Stimulated activated CD8-positive, alpha-beta memory T cell treated with anti-CD3 and anti-CD28 coated beads, Interleukin-12 subunit alpha, Interleukin-12 subunit beta, amount 100 ng/mL, for 24 hours (primary cell): ENCODE data around the gene AHI1.

Source experiments
- DNase-seq: peaks from one replicate; pipeline ENCODE4 v3.0.0-alpha.2; 2020; ENCODE audit errors: extremely low read depth

The AHI1 gene

DNA sequence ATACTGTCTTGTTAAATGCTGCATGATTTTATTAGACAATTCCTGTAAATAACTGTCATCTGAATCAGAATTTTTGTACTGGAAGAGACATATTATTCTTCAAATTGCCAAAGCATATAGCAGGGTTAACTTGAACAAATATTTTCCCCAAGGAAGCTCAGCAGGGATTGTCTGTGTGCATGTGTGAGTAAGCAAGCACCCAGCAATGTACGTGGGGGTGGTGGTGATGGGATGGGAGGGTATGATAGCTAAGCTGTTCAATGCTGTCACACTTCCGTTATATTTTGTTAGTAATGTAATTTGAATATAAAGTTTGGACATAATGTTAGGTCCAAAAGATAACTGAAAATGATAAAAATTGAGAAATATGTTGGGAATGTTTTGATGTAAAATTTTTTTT lies 198.3 kb downstream of the AHI1 start:
- DNase-seq, result no peak

DNA sequence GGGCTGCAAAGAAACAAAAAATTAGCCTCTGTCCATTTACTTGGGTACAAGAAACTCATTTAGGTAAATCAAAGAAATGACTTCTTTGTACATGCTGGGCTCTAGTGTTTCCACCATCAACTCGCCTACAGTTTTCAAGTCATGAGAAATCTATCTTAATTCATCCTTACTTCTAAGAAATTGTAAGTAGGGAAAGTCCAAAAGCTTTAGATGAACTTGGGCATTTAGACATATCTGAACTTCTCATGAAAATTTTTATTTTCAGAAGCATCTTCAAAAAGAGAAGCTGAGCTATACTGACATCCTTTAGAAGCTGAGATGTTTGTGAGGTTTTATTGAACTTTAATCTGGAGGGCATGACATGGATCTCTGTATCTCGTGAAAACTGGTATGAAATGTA lies 199.1 kb downstream of the AHI1 start:
- DNase-seq, result no peak

DNA sequence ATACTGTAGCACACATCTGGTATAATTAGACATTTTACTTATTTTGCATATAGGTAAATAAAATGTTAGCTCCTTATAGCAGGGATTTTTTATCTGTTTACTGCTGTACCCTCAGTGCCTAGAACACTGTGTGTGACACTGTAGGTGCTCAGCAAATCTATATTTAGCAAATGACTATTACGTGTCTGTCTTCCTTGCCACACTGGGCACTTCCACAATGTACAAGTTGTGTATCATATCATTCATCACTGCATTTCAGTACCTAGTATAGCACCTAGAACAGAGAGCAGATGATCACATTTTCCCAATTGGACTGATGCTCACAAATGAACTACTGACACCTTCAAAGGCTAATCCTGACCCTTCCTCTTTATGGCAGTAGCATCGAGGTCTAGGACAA lies 200.8 kb downstream of the AHI1 start:
- no peak for DNase-seq

DNA sequence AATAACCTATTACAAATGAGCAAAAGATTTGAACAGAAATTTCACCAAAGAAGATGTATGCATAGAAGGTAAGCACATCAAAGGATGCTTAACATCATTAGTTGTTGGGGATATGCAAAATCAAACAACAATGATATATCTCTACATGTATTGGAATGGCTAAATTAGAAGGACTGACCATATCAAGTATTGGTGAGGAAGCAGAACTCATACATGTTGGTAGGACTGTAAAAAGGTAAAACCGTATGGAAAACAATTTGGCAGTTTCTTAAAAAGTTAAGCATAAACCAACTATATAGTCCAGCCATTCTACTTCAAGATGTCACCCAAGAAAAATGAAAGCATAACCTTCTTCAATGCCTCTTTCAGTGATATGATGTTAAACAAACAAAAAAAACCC lies 202.5 kb downstream of the AHI1 start:
- no peak for DNase-seq

DNA sequence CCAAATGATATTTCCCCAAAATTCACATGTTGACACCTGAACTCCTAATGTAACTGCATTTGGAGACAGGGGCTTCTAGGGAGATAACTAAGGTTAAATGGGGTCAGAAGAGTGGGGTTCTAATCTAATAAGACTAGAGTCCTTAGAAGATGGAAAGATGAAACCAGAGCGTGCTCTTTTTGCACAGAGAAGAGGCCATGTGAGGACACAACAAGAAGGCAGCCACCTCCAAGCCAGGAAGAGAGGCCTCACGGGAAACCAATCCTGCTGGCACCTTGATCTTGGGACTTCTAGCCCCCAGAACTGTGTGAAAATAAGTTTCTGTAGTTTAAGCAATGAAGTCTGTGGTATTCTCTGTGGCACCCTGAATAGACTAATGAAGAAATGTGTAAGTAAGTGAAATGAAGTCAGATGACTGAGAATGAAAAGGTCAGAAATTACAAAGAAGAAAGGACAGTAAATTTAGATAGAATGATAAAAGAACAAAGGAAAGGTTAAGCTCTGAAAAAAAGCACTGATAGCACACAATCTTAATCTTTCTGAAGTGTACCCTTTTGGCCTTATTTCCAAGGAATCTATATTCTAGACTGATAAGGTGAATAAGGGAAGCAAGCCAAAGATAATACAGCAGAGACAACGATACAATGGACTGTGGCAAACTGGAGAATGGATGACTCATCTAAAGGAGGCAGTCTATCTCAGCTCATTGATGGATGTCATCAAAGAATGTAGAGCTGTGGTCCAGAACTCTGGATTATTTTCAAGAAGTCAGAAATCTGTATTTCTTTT lies 206.1 kb downstream of the AHI1 start:
- DNase-seq, result no peak

DNA sequence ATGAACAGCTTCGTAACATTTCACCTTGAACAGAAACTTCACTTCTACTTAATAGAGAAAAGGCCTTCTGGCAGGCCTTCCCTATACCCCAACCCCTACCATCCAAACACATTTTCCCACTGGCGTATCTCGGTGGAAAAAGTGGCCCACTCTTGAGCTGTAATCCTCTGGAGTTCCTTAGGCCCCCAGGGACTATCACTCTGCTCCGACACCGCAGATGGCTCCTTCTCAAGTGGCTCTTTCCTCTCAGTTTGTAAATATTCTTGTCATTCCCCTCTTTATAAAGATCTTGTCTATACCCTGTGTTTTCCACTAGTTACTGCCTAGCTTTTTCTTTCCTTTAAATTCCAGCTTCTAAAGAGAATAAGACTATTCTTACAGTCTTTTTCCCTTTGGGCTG lies 207.7 kb downstream of the AHI1 start:
- no peak for DNase-seq

DNA sequence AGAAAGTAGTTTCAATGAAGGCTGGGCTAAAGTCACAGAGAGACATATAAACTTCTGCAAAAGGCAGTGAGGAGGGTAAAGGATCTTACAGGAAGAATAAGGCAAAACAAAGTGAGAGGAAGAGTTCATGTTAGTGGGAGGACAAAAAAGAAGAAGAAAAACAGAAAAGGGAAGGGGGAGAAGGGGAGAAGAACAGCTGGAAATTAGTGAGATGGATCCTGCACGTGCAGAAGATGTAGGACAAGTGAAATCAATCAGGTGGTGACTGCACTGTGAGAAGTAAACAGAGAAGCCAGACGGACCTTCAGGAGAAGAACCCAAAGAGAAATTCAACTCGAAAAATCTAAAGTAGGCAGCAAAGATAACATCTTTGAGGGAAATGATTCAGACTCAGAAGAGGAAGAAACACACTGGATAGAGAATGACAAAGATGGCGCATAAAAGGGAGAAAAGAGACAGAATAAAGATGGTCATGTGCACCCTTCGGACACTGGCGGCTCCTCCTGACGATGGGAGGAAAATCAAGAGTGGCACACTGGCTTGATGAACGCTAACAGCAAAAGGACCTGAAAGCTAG lies 210.5 kb downstream of the AHI1 start:
- DNase-seq, result no peak

DNA sequence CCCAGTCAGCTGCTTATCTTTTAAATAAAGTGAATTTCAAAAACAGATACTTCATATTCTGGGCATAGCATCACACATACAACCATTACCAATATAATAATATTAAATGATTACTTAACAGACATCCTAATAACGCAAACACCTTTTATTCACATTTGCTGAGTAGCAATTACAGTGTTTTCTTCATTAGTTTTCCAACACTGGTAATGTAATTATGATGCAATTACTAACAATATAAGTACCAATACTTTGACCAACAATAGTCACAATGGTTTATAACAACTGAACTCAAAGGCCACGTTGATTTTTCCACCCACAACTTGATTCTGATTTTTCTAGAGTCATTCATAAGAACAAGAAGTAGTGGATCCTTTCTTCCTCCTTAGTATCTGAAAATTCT lies 212.4 kb downstream of the AHI1 start:
- DNase-seq, result no peak

DNA sequence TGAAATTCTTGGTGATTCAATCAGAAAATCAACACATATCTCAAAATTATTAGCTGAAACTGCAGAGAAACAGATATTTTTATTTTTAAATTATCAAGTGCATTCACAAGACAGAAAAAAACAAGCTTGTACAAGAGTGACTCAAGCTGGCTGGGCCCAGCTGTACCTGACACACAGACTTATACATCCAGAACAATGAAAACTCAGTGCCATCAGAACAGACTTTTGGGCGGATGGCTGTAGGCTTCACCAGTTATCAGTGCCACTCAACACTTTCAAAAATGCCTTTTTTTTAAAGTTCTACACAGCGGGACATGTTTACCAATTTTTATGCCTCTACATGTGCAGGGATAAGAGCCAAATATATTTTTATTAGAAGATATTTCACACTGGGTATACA lies 213.6 kb downstream of the AHI1 start:
- DNase-seq, result no peak

DNA sequence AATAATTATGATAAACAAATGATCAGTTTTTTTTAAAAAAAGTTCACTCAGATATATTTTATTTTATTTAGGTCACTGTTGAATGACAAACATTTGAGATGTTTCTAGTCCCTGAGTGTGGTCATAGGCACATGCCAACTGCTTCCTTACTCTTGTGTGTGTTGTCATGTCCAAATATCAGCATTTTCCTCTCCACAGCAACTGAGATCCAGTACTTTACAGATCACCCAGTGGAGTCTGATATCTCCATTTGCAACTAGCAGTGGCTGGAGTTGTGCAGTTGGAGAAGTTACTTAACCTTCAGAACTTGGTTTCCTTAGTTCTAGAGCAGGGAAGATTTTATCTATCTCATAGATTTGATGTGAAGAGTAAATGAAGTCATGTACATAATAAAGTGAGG lies 215.1 kb downstream of the AHI1 start:
- no peak for DNase-seq

DNA sequence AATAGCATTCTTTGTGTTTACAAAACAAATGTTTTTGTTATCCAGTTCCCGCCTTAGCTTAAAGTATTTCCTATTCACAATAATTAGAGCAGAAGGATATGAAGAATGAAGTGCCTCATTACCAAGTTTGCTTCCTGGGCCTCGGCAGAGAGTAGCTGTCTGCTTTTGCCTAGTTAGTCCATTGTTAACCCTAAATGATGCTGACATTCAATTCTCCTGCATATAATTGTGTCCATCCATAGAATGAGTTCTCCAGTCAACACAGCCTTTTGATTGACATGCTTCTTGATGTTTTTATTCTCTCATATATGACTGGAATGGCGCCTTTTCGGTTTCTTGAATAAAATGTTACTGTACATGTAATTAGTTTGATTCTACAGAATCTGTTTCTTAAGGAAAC lies 215.6 kb downstream of the AHI1 start:
- DNase-seq, result no peak

DNA sequence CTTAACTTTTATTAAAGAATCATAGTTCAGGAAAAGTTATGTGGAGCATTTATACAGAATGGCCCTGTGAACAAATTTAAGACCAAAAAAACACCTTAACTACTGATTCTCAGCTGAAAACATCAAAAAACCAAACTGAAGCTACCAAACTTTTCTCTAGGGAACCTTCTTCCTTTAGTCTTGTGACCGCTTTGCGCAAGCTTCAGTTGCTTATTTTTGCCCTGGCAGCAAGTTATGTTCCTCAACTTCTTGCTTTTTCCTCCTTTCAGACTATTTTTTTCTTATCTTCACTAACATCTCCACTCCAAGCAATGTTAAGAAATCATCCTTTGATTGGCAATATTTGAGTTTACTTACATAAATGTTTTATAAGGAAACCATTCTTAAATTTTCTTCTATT lies 216.3 kb downstream of the AHI1 start:
- DNase-seq, result no peak

DNA sequence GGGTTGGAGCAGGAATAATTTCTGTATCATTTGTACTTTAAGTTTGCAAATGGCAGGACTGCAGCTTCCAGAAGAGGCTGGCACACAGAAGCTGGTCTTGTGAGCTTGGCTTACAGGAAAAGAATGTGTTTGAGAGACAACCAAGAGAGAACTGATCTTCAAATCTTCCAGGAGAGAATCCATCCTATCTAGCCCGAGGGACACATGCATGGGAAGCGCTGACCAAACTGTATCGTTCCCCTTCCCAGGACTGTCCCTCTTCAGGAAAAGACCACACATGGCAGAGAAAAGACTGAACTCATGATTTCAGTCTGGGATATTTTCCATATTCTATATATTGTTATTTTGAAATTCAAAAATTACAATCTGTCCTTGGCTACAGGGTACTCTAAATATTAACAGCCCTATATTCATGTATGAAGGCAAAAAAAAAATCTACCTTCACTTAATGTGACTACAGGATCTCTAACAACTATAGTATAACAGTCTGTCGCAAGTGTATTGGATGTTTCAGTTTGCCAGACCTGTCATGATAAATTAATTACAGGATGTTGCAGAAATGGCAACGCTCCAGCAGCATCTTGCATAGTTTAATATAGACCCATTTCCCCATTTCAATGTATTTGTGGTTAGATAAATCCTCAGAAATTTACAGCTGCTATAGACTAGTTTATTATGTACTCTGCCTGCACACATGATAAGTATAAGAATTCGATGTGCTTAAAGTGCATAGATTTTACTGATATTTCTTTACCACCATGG lies 217.0 kb downstream of the AHI1 start:
- DNase-seq, result no peak

DNA sequence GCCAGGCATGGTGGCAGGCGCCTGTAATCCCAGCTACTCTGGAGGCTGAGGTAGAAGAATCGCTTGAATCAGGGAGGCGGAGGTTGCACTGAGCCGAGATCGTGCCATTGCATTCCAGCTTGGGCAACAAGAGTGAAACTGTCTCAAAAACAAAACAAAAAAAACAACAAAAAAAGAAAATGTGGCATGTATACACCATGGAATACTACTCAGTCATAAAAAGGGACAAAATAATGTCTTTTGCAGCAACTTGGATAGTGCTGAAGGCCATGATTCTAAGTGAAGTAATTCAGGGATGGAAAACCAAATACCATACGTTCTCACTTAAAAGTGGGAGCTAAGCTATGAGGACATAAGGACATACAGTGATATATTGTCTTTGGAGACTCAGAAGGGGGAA lies 220.1 kb downstream of the AHI1 start:
- DNase-seq, result no peak

DNA sequence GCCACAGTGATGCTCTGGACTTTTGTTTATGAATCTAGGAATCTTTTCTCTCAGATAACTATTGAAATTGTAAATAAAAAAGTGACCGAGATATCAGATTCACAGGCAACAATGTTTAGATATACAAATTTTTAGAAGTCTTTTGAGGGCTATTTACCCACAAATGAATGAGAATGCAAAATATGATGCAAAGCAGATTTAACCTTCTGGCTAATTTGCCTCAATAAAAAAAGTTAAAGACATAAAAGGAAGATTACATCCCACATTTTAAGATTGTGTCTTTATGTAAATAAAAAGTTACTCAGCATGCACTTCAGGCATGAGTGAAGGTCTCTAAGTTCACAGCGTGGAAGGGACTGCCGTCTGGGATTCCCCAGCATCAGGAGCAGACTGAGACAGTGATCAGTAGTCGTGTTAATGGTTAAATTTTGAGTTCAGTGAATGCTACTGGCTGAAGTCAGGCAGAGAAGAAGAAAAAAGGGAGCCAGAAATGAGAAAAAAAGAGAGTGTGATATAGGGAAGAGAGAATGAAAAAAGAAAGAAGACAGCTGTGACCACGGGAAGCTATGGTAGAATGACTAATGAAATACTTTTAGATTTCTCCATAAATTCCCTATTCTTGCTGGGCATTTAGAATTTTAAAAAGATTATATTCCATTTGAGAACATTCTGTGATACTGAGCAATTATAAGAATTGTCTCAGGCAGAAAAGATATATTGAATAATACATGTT lies 222.8 kb downstream of the AHI1 start:
- no peak for DNase-seq

DNA sequence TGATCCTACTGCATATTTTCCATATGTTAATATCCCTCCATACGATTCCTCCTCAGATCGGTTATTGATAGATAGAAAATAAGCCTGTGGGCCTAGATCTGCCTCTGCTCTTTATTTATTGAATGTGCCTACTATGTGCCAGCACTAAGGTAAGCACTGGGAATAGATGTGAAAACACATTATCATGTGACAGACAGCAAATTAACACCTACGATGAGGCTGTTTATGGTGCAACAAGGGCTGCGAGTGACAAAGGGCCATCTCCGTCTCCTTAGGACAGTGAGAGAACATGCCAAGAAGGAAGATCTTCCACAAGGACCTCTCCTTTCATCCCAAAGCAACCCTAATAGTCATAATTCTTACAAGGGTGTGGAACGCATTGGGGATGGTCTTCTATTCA lies 225.9 kb downstream of the AHI1 start:
- DNase-seq, result no peak

DNA sequence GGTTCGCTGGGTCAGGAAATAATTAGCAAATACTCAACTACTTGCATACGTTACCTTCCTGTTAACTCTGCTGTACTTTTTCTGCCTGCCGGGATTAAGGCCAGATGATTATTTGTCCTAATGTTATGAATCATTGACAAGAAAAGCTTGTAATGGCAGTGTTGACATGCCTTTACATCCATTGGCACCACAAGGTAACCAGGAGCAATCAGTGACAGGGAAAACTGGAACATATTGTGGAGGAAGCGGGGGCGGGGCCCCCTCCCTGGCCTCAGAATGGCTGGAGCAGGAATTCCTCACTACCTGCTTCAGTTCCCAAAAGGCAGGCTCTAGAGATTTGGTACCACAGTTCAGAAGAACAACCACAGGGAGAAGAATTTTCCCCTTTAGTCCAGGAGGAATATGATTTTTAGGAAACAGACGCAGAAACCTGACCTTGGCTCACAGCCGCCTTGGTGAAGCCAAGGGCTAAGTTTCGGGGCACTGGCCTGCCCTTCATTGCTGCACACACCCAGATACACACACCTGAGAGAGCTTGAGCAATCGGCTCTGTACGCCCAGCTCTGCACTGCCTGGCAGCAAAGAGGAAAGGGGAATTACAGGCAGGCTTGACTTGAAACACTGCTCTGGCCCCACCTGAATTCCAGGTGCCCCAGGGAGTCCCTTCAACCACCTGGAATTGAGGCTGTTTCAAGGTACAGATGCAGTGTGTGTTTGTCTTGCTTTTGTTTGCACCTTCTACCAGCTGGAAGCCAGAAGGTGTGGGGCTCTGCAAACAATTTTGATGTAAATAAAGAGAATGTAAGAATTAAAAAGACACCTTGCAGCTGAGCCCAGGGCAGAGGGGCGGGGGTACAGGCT lies 226.6 kb downstream of the AHI1 start:
- DNase-seq, result no peak

DNA sequence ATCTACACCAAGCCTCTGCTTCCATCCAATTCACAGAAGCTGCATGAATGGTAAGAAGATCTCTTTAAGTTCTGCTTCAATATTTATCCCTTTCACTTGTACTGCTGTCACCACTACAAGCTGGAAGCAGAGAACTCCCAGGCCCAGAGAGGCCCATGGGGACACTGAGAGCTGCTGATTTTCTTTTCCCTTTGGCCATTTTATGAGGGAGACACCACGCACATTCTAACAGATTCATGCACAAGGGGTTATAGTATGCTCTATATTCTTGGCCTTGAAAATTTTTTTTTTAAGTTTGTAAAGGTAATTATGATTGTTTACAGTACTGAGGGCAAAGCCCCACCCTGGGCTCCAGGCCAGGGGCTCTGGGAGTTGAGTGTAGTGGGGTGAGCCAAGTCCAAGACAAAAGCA lies 228.1 kb downstream of the AHI1 start:
- DNase-seq, result no peak

DNA sequence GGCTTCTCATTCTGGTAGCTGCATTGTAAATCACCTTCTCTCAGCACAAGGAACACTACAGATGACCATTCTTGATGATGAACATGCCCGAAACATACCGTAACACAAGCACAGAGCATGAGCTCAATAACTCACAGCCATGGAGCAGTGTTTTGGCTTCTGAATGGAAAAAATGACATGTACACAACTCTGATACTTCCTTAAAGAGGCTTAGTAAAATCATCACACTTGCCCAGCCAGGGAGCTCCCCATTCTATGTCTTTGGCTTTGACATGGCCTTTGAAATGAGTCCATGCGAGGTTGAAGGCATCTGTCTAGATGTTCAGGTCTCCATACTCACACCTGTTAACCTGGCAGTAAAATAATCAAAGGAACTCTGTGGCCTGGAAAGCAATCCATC lies 228.8 kb downstream of the AHI1 start:
- DNase-seq, result no peak

DNA sequence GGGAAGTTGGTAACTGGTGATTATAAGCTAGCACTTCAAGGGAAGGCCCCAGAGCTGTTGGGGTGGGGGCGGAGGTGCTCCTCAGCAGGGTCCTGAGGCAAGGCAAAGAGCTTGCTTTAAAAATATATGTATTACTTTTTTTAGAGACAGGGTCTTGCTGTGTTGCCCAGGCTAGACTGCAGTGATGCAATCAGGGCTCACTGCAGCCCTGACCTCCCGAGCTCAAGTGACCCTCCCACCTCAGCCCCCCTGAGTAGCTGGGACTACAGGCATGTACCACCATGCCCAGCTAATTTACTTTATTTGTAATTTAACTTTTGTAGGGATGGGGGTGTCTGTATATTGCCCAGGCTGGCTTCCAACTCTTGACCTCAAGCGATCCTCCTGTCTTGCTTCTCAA lies 229.3 kb downstream of the AHI1 start:
- no peak for DNase-seq

DNA sequence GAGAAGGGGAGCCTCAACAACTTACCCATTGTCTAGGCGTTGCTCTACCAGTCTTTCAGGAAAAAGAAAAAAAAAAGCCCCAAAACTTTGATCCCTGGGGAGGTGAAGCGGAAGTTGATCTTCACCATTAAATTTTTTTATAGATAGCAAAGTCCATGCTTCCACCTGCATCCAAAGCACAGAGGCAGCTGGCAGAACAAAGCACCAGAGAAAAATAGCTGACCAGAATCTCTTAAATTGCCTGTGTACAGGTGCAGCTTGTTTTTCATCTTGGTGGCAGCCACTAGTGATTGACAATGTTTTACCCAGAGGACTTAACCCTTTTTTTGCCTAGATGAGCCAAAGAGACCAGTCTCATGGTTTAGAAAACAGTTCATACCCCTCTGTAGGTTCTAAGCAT lies 230.5 kb downstream of the AHI1 start:
- no peak for DNase-seq

DNA sequence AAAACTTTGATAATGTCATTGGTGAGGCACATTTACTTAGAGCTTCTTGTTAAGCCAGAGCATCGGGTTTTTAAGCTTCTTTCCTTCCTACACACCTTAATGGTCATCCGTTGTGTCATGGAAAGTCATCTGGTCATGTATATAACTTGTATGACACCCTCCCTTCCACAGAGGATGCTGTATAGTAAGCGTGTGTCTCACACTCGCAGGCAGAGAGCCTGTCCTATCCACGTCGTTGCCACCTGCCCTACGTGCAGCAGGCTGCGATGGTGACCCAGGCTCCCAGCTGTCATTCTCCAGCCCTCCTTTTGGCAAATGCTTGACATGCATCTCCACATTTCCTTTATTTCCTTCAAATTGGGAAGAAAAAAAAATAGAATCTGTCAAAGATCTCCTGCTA lies 230.9 kb downstream of the AHI1 start:
- no peak for DNase-seq
